ENCODE data around the gene TNFRSF4. TPM values are rescaled to one million over a fixed set of nuclear protein-coding genes. Genes with fewer than 3 reads are reported as not detected.

TNFRSF4 gene
- total and polyA plus RNA-seq, 2 of the 13 experiments (the other 11 are each of a cell fraction or from before 2014, with no cell fraction given), result not detected

DNA sequence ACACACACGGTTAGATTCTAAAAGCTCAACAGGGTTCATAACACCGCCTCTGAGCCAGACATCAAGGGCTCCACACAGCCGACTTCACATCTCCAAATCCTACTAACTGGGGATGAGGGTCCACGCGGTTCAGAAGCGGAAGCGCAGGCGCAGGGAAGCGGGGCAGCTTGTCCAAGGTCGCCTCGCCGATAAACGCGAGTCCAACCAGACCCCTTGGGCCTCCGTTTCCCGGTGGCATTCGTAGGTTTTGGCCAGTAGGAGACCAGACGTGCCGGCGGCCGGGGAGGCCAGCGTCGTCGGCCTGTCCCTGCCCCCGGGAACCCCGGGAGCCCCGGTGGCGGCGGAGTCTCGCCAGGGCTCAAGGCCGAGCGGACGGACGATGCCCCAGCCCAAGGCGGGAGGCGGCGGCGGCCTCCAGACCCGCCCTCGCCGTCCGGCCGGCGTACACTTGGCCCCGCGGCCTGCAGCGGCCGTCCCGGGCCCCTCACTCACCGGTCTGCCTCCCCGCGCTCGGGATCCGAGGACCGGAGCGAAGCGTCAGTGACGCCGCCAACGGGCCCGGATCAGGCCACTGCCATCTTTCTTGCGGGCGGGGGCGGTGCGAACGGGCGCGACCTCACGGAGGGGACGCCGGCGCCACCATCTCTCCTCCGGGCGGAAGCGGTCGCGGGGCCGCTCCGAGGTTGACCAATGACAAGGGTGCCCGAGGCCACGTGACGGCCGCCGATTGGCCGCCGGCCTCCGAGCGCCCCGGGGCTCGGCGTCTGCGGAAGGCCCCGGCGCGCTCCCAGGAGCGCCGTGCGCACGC, 17.7 kb upstream of the TNFRSF4 start, which contains the start of gene SDF4 (continued):
- TF ChIP-seq ZZZ3 (CRISPR knock-in tag; IDR thresholded peaks at IDR 0.05; ENCODE audit: borderline replicate concordance), result 0 out of 2 replicates have a peak, but pooled peaks have one; percentile 41
- peak; percentile 78; the same call in 1 of the 2 replicates for TF ChIP-seq ZNF224 (CRISPR knock-in tag; IDR thresholded peaks at IDR 0.05)
- TF ChIP-seq, protein P1, sequence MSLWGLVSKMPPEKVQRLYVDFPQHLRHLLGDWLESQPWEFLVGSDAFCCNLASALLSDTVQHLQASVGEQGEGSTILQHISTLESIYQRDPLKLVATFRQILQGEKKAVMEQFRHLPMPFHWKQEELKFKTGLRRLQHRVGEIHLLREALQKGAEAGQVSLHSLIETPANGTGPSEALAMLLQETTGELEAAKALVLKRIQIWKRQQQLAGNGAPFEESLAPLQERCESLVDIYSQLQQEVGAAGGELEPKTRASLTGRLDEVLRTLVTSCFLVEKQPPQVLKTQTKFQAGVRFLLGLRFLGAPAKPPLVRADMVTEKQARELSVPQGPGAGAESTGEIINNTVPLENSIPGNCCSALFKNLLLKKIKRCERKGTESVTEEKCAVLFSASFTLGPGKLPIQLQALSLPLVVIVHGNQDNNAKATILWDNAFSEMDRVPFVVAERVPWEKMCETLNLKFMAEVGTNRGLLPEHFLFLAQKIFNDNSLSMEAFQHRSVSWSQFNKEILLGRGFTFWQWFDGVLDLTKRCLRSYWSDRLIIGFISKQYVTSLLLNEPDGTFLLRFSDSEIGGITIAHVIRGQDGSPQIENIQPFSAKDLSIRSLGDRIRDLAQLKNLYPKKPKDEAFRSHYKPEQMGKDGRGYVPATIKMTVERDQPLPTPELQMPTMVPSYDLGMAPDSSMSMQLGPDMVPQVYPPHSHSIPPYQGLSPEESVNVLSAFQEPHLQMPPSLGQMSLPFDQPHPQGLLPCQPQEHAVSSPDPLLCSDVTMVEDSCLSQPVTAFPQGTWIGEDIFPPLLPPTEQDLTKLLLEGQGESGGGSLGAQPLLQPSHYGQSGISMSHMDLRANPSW (CRISPR knock-in tag; IDR thresholded peaks at IDR 0.05; ENCODE audit: borderline replicate concordance), result peak; percentile 82; the same call in 1 of the 2 replicates
- TF ChIP-seq, protein P2, sequence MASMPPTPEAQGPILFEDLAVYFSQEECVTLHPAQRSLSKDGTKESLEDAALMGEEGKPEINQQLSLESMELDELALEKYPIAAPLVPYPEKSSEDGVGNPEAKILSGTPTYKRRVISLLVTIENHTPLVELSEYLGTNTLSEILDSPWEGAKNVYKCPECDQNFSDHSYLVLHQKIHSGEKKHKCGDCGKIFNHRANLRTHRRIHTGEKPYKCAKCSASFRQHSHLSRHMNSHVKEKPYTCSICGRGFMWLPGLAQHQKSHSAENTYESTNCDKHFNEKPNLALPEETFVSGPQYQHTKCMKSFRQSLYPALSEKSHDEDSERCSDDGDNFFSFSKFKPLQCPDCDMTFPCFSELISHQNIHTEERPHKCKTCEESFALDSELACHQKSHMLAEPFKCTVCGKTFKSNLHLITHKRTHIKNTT (CRISPR knock-in tag; IDR thresholded peaks at IDR 0.05), result no peak
- TF ChIP-seq RFX3 (CRISPR knock-in tag; IDR thresholded peaks at IDR 0.05), result no peak
- TF ChIP-seq HNRNPK (IDR thresholded peaks at IDR 0.05; ENCODE audit: low read depth, low read length, poor library complexity, severe bottlenecking), result peak; percentile 35
- TF ChIP-seq EHMT2 (IDR thresholded peaks at IDR 0.05; ENCODE audit: borderline replicate concordance, low read depth, low read length), result no peak
- TF ChIP-seq TOE1 (CRISPR knock-in tag; IDR thresholded peaks at IDR 0.05), result no peak
- TF ChIP-seq ZNF562 (CRISPR knock-in tag; IDR thresholded peaks at IDR 0.05; ENCODE audit: borderline replicate concordance), result no peak
- TF ChIP-seq, protein P3, sequence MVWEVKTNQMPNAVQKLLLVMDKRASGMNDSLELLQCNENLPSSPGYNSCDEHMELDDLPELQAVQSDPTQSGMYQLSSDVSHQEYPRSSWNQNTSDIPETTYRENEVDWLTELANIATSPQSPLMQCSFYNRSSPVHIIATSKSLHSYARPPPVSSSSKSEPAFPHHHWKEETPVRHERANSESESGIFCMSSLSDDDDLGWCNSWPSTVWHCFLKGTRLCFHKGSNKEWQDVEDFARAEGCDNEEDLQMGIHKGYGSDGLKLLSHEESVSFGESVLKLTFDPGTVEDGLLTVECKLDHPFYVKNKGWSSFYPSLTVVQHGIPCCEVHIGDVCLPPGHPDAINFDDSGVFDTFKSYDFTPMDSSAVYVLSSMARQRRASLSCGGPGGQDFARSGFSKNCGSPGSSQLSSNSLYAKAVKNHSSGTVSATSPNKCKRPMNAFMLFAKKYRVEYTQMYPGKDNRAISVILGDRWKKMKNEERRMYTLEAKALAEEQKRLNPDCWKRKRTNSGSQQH (CRISPR knock-in tag; IDR thresholded peaks at IDR 0.05; ENCODE audit: low read depth), result no peak
- TF ChIP-seq ZNF678 (CRISPR knock-in tag; IDR thresholded peaks at IDR 0.05), result 0 out of 2 replicates have a peak, but pooled peaks have one; percentile 39
- no peak for TF ChIP-seq KDM6A (CRISPR knock-in tag; IDR thresholded peaks at IDR 0.05; ENCODE audit: low read depth)
- TF ChIP-seq, protein P4, sequence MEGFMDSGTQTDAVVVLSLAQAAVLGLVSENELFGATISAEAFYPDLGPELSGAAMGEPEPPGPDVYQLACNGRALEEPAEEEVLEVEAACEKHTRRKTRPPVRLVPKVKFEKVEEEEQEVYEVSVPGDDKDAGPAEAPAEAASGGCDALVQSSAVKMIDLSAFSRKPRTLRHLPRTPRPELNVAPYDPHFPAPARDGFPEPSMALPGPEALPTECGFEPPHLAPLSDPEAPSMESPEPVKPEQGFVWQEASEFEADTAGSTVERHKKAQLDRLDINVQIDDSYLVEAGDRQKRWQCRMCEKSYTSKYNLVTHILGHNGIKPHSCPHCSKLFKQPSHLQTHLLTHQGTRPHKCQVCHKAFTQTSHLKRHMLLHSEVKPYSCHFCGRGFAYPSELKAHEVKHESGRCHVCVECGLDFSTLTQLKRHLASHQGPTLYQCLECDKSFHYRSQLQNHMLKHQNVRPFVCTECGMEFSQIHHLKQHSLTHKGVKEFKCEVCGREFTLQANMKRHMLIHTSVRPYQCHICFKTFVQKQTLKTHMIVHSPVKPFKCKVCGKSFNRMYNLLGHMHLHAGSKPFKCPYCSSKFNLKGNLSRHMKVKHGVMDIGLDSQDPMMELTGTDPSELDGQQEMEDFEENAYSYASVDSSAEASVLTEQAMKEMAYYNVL (CRISPR knock-in tag; IDR thresholded peaks at IDR 0.05; ENCODE audit: borderline replicate concordance), result no peak
- TF ChIP-seq ZMYM3 (CRISPR knock-in tag; IDR thresholded peaks at IDR 0.05), result no peak
- 0 out of 2 replicates have a peak, but pooled peaks have one; percentile 6 for TF ChIP-seq BHLHE40 (IDR thresholded peaks at IDR 0.05; ENCODE audit: low read length)
- TF ChIP-seq ZNF816 (CRISPR knock-in tag; IDR thresholded peaks at IDR 0.05; ENCODE audit: borderline replicate concordance), result no peak
- TF ChIP-seq SNRNP70 (IDR thresholded peaks at IDR 0.05; ENCODE audit: low read depth, low read length), result no peak
- TF ChIP-seq, protein P5, sequence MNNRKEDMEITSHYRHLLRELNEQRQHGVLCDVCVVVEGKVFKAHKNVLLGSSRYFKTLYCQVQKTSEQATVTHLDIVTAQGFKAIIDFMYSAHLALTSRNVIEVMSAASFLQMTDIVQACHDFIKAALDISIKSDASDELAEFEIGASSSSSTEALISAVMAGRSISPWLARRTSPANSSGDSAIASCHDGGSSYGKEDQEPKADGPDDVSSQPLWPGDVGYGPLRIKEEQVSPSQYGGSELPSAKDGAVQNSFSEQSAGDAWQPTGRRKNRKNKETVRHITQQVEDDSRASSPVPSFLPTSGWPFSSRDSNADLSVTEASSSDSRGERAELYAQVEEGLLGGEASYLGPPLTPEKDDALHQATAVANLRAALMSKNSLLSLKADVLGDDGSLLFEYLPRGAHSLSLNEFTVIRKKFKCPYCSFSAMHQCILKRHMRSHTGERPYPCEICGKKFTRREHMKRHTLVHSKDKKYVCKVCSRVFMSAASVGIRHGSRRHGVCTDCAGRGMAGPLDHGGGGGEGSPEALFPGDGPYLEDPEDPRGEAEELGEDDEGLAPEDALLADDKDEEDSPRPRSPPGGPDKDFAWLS (CRISPR knock-in tag; IDR thresholded peaks at IDR 0.05; ENCODE audit: borderline replicate concordance), result peak; percentile 44; the same call in 1 of the 2 replicates
- TF ChIP-seq KDM3A (CRISPR knock-in tag; IDR thresholded peaks at IDR 0.05; ENCODE audit: low read depth), result no peak
- TF ChIP-seq TMF1 (CRISPR knock-in tag; IDR thresholded peaks at IDR 0.05; ENCODE audit: low read depth), result peak; percentile 60; the same call in 1 of the 2 replicates
